Peyer's patch (tissue), 4 donors: ENCODE measurements around the gene FCGBP.
"Not testable (repeated sequence)": the region's sequence is repeated elsewhere in the genome, so short reads cannot be mapped to it uniquely, and the experiment has no call there.

ENCODE experiments used
- CTCF ChIP-seq, 6 experiments: fragments of 450-650 bp in 4 of 6; fragments of 200-600 bp in 2 of 6; sonication (generic) in 1 of 6; IDR thresholded peaks; one replicate each; pipeline ENCODE4 v1.5.1; 2017 to 2019; ENCODE audit warnings: antibody characterized with exemption in 6 of 6, mild to moderate bottlenecking in 3 of 6, moderate library complexity in 1 of 6
- POLR2A ChIP-seq, 2 donors: fragments of 450-650 bp; IDR thresholded peaks; one replicate each; pipeline ENCODE4 v1.5.1; 2017; ENCODE audit warnings: antibody characterized with exemption in 2 of 2, mild to moderate bottlenecking in 2 of 2, moderate library complexity in 2 of 2

- TF ChIP-seq CTCF, POLR2A (IDR thresholded peaks at IDR 0.05): not testable (repeated sequence)
Measured at GRCh38 chr19:39893366-39894235, 40.8 kb downstream of the FCGBP start.
